Peyer's patch (tissue), 4 donors: Measurements from ENCODE around the gene NRDE2.
A peak's percentile ranks its signal among the peaks of the same experiment; 100 is the strongest.

Experiments used
- CTCF ChIP-seq, 6 experiments: fragments of 450-650 bp in 4 of 6; fragments of 200-600 bp in 2 of 6; sonication (generic) in 1 of 6; IDR thresholded peaks; one replicate each; pipeline ENCODE4 v1.5.1; 2017 to 2019; ENCODE audit warnings: antibody characterized with exemption in 6 of 6, mild to moderate bottlenecking in 3 of 6, moderate library complexity in 1 of 6
- POLR2A ChIP-seq, 2 donors: fragments of 450-650 bp; IDR thresholded peaks; one replicate each; pipeline ENCODE4 v1.5.1; 2017; ENCODE audit warnings: antibody characterized with exemption in 2 of 2, mild to moderate bottlenecking in 2 of 2, moderate library complexity in 2 of 2

DNA sequence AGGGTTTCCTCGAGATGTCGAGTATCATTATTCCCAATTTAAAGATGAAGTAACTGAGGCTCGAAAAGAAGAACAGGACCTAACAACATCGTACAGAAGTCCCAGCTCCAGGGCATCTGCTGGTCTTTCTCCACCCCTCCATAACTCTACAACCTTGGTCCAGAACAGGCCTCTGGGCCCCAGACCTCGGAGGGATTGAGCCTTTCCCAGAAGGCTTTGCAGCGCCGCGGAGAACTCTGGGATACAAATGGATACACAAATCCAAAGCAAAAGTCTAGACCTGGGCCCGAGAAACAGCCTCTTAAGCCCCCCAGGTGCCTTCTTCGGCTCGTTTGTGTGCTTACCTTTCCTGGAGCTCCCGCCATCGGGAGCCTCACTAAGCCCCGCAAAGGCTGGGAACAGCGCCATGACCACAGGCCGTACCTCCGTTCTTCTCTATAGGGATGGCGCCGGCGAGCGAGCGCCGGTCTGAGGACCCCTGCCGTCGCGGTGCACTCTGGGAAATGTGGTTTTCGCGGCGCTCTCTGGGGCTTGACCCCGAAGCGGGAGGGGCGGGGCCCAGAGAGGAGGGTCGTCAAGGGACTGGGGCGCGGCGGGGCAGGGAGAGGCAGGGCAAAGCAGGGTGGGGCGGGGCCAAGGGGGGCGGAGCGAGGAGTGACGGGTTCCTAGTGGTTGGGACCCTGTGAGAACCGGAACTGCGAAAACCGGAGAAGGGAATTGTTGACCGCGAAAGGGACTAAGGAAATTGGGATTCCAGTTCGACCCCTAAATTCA lies at the start of gene NRDE2:
- TF ChIP-seq CTCF (IDR thresholded peaks at IDR 0.05) (no peak), POLR2A (IDR thresholded peaks at IDR 0.05) (peak in 1 of 2 donors; percentile 41)
